Adrenal gland (tissue), 5 donors: Measurements from ENCODE around the gene PACSIN2.

ENCODE experiments used
- POLR2A ChIP-seq, 2 donors: fragments of 450-650 bp; IDR thresholded peaks; one replicate each; pipeline ENCODE4 v1.6.1; 2017; ENCODE audit warnings: antibody characterized with exemption in 2 of 2, mild to moderate bottlenecking in 2 of 2, moderate library complexity in 1 of 2
- TF ChIP-seq, protein P1 (sequence below), 6 experiments: fragments of 450-650 bp in 4 of 6; fragments of 200-600 bp in 2 of 6; sonication (generic) in 1 of 6; IDR thresholded peaks; 1 replicate in 5 of 6; 2 replicates in 1 of 6; pipeline versions ENCODE4 v1.5.1 to v1.8.0; 2016 to 2021; ENCODE audit warnings: antibody characterized with exemption in 6 of 6, mild to moderate bottlenecking in 2 of 6, moderate library complexity in 1 of 6
- donor health status: DM: no; HTN: no; CAD: no.

DNA sequence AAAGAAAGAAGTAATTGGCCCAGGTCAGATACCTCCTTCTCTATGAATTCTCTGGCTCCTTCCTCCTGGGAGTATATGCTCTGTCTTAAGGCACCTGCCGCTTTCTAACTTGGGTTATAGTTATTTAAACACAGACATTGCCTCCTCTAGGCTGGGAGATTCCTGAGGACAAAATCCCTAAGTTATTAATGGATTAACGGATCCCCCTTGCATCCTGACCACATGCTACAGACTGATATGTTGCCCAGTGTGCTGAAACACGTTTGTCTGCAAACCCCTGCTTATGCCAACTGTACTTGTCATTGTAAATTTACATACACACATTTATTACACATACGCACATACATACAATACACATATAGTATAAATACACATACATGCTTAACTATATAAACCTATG lies 35.3 kb downstream of the PACSIN2 start:
- TF ChIP-seq, protein P1, sequence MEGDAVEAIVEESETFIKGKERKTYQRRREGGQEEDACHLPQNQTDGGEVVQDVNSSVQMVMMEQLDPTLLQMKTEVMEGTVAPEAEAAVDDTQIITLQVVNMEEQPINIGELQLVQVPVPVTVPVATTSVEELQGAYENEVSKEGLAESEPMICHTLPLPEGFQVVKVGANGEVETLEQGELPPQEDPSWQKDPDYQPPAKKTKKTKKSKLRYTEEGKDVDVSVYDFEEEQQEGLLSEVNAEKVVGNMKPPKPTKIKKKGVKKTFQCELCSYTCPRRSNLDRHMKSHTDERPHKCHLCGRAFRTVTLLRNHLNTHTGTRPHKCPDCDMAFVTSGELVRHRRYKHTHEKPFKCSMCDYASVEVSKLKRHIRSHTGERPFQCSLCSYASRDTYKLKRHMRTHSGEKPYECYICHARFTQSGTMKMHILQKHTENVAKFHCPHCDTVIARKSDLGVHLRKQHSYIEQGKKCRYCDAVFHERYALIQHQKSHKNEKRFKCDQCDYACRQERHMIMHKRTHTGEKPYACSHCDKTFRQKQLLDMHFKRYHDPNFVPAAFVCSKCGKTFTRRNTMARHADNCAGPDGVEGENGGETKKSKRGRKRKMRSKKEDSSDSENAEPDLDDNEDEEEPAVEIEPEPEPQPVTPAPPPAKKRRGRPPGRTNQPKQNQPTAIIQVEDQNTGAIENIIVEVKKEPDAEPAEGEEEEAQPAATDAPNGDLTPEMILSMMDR (IDR thresholded peaks at IDR 0.05): no peak
- no peak for TF ChIP-seq POLR2A (IDR thresholded peaks at IDR 0.05)
